HG02870 (cell line): ENCODE results near the gene MFSD2B.
"Not testable (repeated sequence)": the region's sequence is repeated elsewhere in the genome, so short reads cannot be mapped to it uniquely, and the experiment has no call there.

Source experiments
- ATAC-seq: cut with Tn5 transposase; IDR thresholded peaks from one replicate; pipeline ENCODE4 v1.9.1; 2021; ENCODE audit warnings: mild to moderate bottlenecking, moderate library complexity; ENCODE audit not compliant: unreplicated experiment

MFSD2B gene

DNA sequence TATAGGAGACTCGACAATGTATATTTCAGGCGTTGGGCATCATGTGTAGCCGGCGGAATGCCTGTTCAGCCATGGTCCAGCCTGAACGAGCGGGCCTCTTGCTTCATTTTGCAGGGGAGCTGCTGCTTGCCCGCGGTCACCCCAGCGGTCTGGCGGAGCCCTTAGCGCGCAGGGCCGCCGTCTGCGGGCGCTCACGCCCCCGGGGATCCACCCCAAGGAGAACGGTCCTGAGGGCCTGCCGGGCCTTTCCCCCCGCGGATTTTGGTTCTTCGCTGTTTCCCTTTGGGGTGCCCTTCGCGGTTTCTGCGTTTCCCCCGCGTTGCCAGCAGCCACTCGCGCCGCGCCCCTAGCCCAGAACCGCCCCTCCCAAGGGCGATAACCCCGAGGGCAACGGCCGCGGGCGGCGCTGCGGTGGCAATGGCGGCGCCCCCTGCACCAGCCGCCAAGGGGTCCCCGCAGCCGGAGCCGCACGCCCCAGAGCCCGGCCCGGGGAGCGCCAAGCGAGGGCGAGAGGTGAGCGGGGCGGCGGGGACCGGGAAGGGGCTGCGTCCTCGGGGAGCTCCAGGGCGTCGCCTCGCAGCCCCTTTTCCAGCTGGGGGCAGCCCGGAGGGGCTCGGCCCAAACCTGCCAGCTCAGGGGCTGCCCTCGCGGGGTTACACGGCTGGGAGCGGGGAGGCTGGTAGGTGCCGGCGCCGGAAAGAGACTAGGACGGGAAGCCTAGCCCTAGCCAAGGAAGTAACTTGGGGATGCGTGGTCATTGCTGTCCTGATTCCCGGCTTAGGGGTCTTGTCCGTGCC lies at the start of gene MFSD2B:
MFSD2B (plus strand) TSS at position 406 of the 797 bp plus-strand sequence; CDS start at position 418, 12 bp downstream.
- ATAC-seq, result no peak

DNA sequence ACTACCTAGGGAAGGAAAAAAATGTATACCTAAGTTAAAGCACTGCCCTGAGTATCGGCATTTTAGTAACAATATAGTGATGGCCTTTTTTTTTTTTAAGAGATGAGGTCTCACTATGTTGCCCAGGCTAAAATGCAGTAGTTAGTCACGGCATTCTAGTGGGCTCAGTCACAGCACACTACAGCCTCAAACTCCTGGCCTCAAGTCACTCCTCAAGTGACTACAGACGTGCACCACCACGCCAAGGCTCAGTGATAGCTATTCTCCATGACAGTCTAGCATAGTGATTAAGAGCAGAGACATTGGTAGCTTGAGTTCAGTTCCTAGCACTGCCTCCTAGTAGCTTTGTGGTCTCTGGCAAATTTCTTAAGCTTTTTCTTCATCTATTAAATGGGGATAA lies 42.0 kb upstream of the MFSD2B start:
- no peak for ATAC-seq

- ATAC-seq, result no peak
These were observed 33.0 kb upstream of the MFSD2B start for GRCh38 chr2:23976883-23977282.

GRCh38 chr2:23988371-23988770 lies 21.5 kb upstream of the MFSD2B start:
- ATAC-seq, result no peak

DNA sequence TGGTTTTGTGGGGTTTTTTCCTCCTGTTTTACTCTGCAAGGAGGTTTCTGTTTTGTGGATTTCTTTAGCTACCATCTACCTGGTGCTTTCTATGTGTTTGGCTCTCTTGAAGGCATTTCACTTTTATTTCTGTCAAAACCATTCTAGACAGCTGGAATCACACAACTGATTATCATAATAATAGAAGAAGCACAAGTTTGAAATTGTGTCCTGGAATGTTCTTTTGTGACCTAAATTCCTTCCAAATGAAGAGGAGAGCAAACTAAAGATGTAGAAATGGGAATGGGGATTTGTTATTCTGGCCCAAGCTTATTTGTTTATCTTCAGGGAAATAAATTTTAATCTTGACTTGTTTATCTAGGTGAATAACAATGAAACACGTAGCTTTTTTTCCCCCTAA lies 17.0 kb upstream of the MFSD2B start:
- ATAC-seq, result no peak

DNA sequence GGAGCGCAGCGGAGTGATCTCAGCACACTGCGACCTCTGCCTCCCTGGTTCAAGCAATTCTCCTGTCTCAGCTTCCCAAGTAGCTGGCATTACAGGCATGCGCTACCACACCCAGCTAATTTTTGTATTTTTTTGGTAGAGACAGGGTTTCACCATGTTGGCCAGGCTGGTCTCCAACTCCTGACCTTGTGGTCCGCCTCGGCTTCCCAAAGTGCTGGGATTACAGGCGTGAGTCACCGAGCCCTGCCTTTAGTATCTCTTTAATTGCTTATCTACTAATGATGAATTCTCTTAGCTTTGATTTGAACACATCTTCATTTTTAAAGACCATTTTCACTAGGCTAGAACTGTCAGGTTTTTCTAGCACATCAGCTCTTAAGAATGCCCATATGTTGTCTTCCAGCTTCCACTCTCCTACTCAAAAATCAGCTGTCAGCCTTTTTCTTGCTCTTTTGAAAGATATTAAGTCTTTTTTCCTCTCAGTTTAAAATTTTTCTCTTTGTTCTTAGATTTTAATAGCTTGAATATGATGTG lies 16.1 kb upstream of the MFSD2B start:
- ATAC-seq, result no peak

GRCh38 chr2:23994567-23994966 lies 15.3 kb upstream of the MFSD2B start:
- no peak for ATAC-seq

GRCh38 chr2:24007693-24008092 lies 2.2 kb upstream of the MFSD2B start:
- no peak for ATAC-seq

DNA sequence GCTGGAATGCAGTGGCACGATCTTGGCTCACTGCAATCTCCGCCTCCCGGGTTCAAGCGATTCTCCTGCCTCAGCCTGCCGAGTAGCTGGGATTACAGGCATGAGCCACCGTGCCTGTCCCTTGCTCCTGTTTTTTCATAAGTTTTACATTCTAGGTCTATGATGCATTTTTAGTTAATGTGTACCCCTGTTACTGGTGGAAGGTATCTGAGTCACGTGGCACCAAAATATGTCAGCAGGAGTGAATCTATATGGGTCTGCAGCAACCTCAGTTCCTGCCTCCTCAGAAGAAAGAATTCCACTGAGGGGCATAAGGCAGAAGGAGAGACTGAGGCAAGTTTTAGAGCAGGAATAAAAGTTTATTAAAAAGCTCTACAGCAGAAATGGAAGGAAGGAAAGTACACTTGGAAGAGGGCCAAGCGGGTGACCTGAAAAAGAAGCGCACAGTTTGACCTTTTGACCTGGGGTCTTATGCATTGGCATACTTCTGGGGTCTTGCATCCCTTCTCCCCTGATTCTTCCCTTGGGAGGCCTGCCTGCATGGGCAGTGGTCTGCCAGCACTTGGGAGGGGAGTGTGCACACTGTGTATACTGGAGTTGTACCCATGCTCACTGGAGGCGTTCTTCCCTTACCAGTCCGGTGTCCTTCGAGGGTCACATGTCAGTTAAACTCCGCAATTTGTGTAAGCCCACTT lies 1.1 kb upstream of the MFSD2B start:
- no peak for ATAC-seq

GRCh38 chr2:24009367-24009679 lies 562 bp upstream of the MFSD2B start:
- no peak for ATAC-seq

- no peak for ATAC-seq
These were observed 778 bp downstream of the MFSD2B start for GRCh38 chr2:24010477-24011249.

GRCh38 chr2:24011250-24012104 lies 1.6 kb downstream of the MFSD2B start:
- ATAC-seq, result no peak

GRCh38 chr2:24012521-24013188 lies 2.8 kb downstream of the MFSD2B start:
- ATAC-seq, result no peak

DNA sequence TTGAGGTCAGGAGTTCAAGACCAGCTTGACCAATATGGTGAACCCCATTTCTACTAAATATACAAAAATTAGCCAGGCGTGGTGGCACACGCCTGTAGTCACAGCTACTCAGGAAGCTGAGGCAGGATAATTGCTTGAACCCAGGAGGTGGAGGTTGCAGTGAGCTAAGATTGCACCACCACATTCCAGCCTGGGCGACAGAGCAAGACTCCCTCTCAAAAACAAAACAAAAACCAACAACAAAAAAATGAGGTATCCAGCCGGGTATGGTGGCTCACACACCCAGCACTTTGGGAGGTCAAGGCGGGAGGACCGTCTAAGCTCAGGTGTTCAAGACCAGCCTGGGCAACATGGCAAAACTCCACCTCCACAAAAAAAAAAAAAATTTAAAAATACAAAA lies 5.0 kb downstream of the MFSD2B start:
- ATAC-seq, result not testable (repeated sequence)

GRCh38 chr2:24015562-24016375 lies 5.9 kb downstream of the MFSD2B start:
- no peak for ATAC-seq

GRCh38 chr2:24016376-24016761 lies 6.5 kb downstream of the MFSD2B start:
- no peak for ATAC-seq

DNA sequence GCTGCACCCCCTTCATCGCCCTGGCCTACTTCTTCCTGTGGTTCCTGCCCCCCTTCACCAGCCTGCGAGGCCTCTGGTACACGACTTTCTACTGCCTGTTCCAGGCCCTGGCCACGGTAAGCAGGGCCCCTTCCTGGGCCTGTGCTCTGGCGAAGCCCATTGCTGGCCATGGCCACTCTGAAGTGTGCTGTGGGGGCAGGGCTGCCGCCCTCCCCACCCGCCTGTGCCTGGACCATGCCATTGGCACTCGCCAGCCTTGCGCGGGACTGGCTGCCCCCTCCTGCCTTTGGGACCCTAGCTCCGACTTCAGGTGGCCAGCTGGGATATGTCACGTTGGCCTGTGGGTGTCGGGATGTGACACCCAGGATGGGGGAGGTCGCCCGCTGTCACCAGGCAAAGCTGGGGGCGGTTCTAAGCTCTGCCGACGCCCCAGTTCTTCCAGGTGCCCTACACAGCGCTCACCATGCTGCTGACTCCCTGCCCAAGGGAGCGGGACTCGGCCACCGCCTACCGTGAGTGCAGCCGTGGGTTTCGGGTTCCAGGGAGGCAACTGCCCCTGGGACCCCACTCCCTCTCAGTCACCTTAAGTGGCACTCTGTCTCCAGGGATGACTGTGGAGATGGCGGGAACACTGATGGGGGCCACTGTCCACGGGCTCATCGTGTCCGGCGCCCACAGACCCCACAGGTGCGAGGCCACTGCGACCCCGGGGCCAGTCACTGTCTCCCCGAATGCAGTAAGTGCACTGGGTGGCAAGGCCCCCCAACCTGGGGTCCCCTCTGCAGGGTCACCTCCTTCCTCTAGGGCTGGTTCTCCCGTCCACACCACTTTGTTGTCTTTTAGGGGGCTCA lies 7.2 kb downstream of the MFSD2B start:
- ATAC-seq, result no peak

DNA sequence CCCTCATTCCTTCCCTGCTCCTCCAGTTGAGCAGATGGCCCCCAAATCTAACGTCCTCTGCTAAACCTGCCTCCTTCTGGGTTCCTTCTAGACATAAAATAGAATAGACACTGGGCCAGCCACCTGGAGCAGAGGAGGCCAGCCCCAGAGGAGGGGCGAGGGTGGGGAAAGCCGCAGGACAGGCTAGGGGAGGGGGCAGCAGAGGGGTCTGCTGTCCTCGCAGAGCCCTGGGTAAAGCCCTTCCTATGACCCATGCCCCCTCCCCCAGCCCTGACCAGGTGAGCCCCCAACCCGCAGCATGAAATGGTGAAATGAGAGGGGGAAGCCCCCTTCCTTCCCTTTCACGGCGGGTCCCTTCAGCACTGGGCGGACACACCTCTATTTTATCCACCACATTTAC lies 7.8 kb downstream of the MFSD2B start:
- ATAC-seq, result no peak
